ENCODE measurements around the gene SKAP1.

SKAP1 gene

GRCh38 chr17:48429156-48429555, 858 bp downstream of the SKAP1 start:
- Histone ChIP-seq H2BK120ac (ENCODE audit: low read depth, low read length) (no peak overlapping the region), H3K79me1 (ENCODE audit: low read depth, low read length) (no peaks in the 10 kb centered on the region), H2AK5ac (ENCODE audit: low read depth, low read length) (no peak overlapping the region), H3K27ac (replicated peaks; ENCODE audit: low read length) (no peak overlapping the region), H3K27me3 (ENCODE audit: control insufficient read depth in 3 of 3, insufficient read depth in 3 of 3, low read depth in 1 of 3, low read length in 3 of 3) (peaks cover 5 to 50% (median 23%) of the 10 kb centered on the region in 3 experiments), H3K4me2 (ENCODE audit: insufficient read depth, low read length, poor library complexity, severe bottlenecking) (no peak overlapping the region), H3K36me3 (replicated peaks in 1 of 2; ENCODE audit: control insufficient read depth in 2 of 2, insufficient read depth in 2 of 2, low read length in 2 of 2) (no peaks in the 10 kb centered on the region), H2BK15ac (ENCODE audit: low read length) (no peak overlapping the region), H2BK5ac (ENCODE audit: low read length) (no peak overlapping the region), H2AFZ (ENCODE audit: low read length) (no peak overlapping the region), H3K14ac (ENCODE audit: low read length) (no peak overlapping the region), H3K4ac (ENCODE audit: low read length) (no peak overlapping the region), H4K91ac (ENCODE audit: low read depth, low read length, poor library complexity) (no peak overlapping the region), H3K4me1 (ENCODE audit: control insufficient read depth in 2 of 2, insufficient read depth in 1 of 2, low read depth in 1 of 2, low read length in 2 of 2) (no peaks in the 10 kb centered on the region), H3K18ac (ENCODE audit: low read length) (no peak overlapping the region), H3K4me3 (ENCODE audit: low read length in 2 of 2) (no peak overlapping the region), H4K8ac (ENCODE audit: low read depth, low read length) (no peak overlapping the region), H3K9me3 (replicated peaks in 1 of 2; ENCODE audit: control insufficient read depth in 2 of 2, insufficient read depth in 1 of 2, low read depth in 1 of 2, low read length in 2 of 2) (no peaks in the 10 kb centered on the region), H3K23ac (ENCODE audit: low read depth, low read length, poor library complexity) (no peak overlapping the region), H3K9ac (ENCODE audit: low read depth, low read length, poor library complexity) (no peak overlapping the region), H2BK12ac (ENCODE audit: low read length) (no peak overlapping the region)
- no peak for DNase-seq (ENCODE audit: low spot score)
- no CpG with 5 or more reads among the region's 8 CpGs for WGBS, 2 donors (ENCODE audit: extremely low coverage in 2 of 2, insufficient read length in 2 of 2, insufficient replicate concordance in 1 of 2)

GRCh38 chr17:48427598-48427997, 2.4 kb downstream of the SKAP1 start:
- DNase-seq (ENCODE audit: low spot score), result no peak
- H3K14ac ChIP-seq (ENCODE audit: low read length), result no peak overlapping the region
- no peak overlapping the region for H2BK15ac ChIP-seq (ENCODE audit: low read length)
- no peak overlapping the region for H2AFZ ChIP-seq (ENCODE audit: low read length)
- no peak overlapping the region for H4K91ac ChIP-seq (ENCODE audit: low read depth, low read length, poor library complexity)
- no peak overlapping the region for H3K4me2 ChIP-seq (ENCODE audit: insufficient read depth, low read length, poor library complexity, severe bottlenecking)
- H3K4ac ChIP-seq (ENCODE audit: low read length), result no peak overlapping the region
- no peak overlapping the region for H3K4me3 ChIP-seq (ENCODE audit: low read length in 2 of 2)
- no peak overlapping the region for H2BK12ac ChIP-seq (ENCODE audit: low read length)
- no peak overlapping the region for H4K8ac ChIP-seq (ENCODE audit: low read depth, low read length)
- H2BK120ac ChIP-seq (ENCODE audit: low read depth, low read length), result no peak overlapping the region
- no peak overlapping the region for H2AK5ac ChIP-seq (ENCODE audit: low read depth, low read length)
- no peak overlapping the region for H3K9ac ChIP-seq (ENCODE audit: low read depth, low read length, poor library complexity)
- H3K79me1 ChIP-seq (ENCODE audit: low read depth, low read length), result no peaks in the 10 kb centered on the region
- peaks cover 5 to 43% (median 23%) of the 10 kb centered on the region in 3 experiments for H3K27me3 ChIP-seq (ENCODE audit: control insufficient read depth in 3 of 3, insufficient read depth in 3 of 3, low read depth in 1 of 3, low read length in 3 of 3)
- no peaks in the 10 kb centered on the region for H3K9me3 ChIP-seq (replicated peaks in 1 of 2; ENCODE audit: control insufficient read depth in 2 of 2, insufficient read depth in 1 of 2, low read depth in 1 of 2, low read length in 2 of 2)
- no peak overlapping the region for H3K18ac ChIP-seq (ENCODE audit: low read length)
- no peak overlapping the region for H2BK5ac ChIP-seq (ENCODE audit: low read length)
- H3K23ac ChIP-seq (ENCODE audit: low read depth, low read length, poor library complexity), result no peak overlapping the region
- no peaks in the 10 kb centered on the region for H3K36me3 ChIP-seq (replicated peaks in 1 of 2; ENCODE audit: control insufficient read depth in 2 of 2, insufficient read depth in 2 of 2, low read length in 2 of 2)
- no peak overlapping the region for H3K27ac ChIP-seq (replicated peaks; ENCODE audit: low read length)
- H3K4me1 ChIP-seq (ENCODE audit: control insufficient read depth in 2 of 2, insufficient read depth in 1 of 2, low read depth in 1 of 2, low read length in 2 of 2), result no peaks in the 10 kb centered on the region

DNA sequence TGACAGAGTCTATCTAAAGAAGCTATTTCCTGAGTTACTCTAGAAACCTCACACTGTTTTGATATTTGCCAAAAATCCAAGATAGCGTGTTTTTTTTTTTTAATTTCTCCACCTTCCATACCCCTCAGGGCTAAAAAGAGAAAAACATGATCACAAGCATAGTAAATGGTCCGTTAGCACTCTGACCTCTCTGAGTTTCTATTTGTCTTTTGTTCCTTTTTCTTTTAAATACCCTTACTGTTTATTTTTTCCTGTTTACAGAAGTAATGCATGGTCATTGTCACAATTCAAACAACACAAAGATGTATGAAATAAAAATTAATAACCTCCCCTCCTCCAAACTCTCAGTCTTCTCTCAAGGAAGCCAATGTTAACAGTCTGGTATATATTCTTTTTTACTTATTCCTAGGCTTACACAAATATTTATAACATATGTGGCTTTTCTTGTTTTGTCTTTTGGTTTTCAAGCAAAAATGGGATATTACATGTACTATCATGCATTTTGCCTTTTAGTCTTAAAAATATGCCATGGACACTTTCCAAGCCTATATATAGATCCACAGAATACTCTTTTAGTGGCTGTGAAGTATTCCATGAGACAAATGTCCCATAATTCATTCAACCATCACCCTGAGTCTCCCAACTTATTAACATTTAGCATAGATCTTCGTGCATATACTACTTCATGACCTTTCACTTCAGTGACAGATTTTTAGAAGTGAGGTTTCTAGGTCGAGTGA, 3.1 kb downstream of the SKAP1 start:
- no peak overlapping the region for H3K14ac ChIP-seq (ENCODE audit: low read length)
- H2AK5ac ChIP-seq (ENCODE audit: low read depth, low read length), result no peak overlapping the region
- no peak overlapping the region for H3K23ac ChIP-seq (ENCODE audit: low read depth, low read length, poor library complexity)
- H3K4me1 ChIP-seq (ENCODE audit: control insufficient read depth in 2 of 2, insufficient read depth in 1 of 2, low read depth in 1 of 2, low read length in 2 of 2), result no peaks in the 10 kb centered on the region
- H3K9me3 ChIP-seq (replicated peaks in 1 of 2; ENCODE audit: control insufficient read depth in 2 of 2, insufficient read depth in 1 of 2, low read depth in 1 of 2, low read length in 2 of 2), result no peaks in the 10 kb centered on the region
- H2BK15ac ChIP-seq (ENCODE audit: low read length), result no peak overlapping the region
- H3K27ac ChIP-seq (replicated peaks; ENCODE audit: low read length), result no peak overlapping the region
- no peak overlapping the region for H2BK12ac ChIP-seq (ENCODE audit: low read length)
- H3K9ac ChIP-seq (ENCODE audit: low read depth, low read length, poor library complexity), result no peak overlapping the region
- no peak overlapping the region for H3K4me2 ChIP-seq (ENCODE audit: insufficient read depth, low read length, poor library complexity, severe bottlenecking)
- WGBS, 2 donors (ENCODE audit: extremely low coverage in 2 of 2, insufficient read length in 2 of 2, insufficient replicate concordance in 1 of 2), result no CpG with 5 or more reads among the region's 4 CpGs
- H3K79me1 ChIP-seq (ENCODE audit: low read depth, low read length), result no peaks in the 10 kb centered on the region
- no peak overlapping the region for H2BK5ac ChIP-seq (ENCODE audit: low read length)
- no peak overlapping the region for H3K18ac ChIP-seq (ENCODE audit: low read length)
- no peak overlapping the region for H3K4me3 ChIP-seq (ENCODE audit: low read length in 2 of 2)
- DNase-seq (ENCODE audit: low spot score), result no peak
- H4K91ac ChIP-seq (ENCODE audit: low read depth, low read length, poor library complexity), result no peak overlapping the region
- no peak overlapping the region for H3K4ac ChIP-seq (ENCODE audit: low read length)
- H4K8ac ChIP-seq (ENCODE audit: low read depth, low read length), result no peak overlapping the region
- no peaks in the 10 kb centered on the region for H3K36me3 ChIP-seq (replicated peaks in 1 of 2; ENCODE audit: control insufficient read depth in 2 of 2, insufficient read depth in 2 of 2, low read length in 2 of 2)
- H3K27me3 ChIP-seq (ENCODE audit: control insufficient read depth in 3 of 3, insufficient read depth in 3 of 3, low read depth in 1 of 3, low read length in 3 of 3), result peaks cover 5 to 42% (median 23%) of the 10 kb centered on the region in 3 experiments
- no peak overlapping the region for H2AFZ ChIP-seq (ENCODE audit: low read length)
- no peak overlapping the region for H2BK120ac ChIP-seq (ENCODE audit: low read depth, low read length)

- Histone ChIP-seq H2BK12ac (ENCODE audit: low read length) (no peak overlapping the region), H3K4me2 (ENCODE audit: insufficient read depth, low read length, poor library complexity, severe bottlenecking) (no peak overlapping the region), H2BK15ac (ENCODE audit: low read length) (no peak overlapping the region), H3K18ac (ENCODE audit: low read length) (no peak overlapping the region), H3K27ac (replicated peaks; ENCODE audit: low read length) (no peak overlapping the region), H4K8ac (ENCODE audit: low read depth, low read length) (no peak overlapping the region), H3K4ac (ENCODE audit: low read length) (no peak overlapping the region), H3K4me3 (ENCODE audit: low read length in 2 of 2) (no peak overlapping the region), H3K9ac (ENCODE audit: low read depth, low read length, poor library complexity) (no peak overlapping the region), H4K91ac (ENCODE audit: low read depth, low read length, poor library complexity) (no peak overlapping the region), H3K27me3 (ENCODE audit: control insufficient read depth in 3 of 3, insufficient read depth in 3 of 3, low read depth in 1 of 3, low read length in 3 of 3) (peaks cover 5 to 34% (median 20%) of the 10 kb centered on the region in 3 experiments), H3K14ac (ENCODE audit: low read length) (no peak overlapping the region), H2BK120ac (ENCODE audit: low read depth, low read length) (no peak overlapping the region), H3K23ac (ENCODE audit: low read depth, low read length, poor library complexity) (no peak overlapping the region), H3K4me1 (ENCODE audit: control insufficient read depth in 2 of 2, insufficient read depth in 1 of 2, low read depth in 1 of 2, low read length in 2 of 2) (no peaks in the 10 kb centered on the region), H2AFZ (ENCODE audit: low read length) (no peak overlapping the region), H3K9me3 (replicated peaks in 1 of 2; ENCODE audit: control insufficient read depth in 2 of 2, insufficient read depth in 1 of 2, low read depth in 1 of 2, low read length in 2 of 2) (no peaks in the 10 kb centered on the region), H2AK5ac (ENCODE audit: low read depth, low read length) (no peak overlapping the region), H3K36me3 (replicated peaks in 1 of 2; ENCODE audit: control insufficient read depth in 2 of 2, insufficient read depth in 2 of 2, low read length in 2 of 2) (no peaks in the 10 kb centered on the region), H3K79me1 (ENCODE audit: low read depth, low read length) (no peaks in the 10 kb centered on the region), H2BK5ac (ENCODE audit: low read length) (no peak overlapping the region)
- WGBS, 2 donors (ENCODE audit: extremely low coverage in 2 of 2, insufficient read length in 2 of 2, insufficient replicate concordance in 1 of 2), result no CpG with 5 or more reads among the region's 3 CpGs
- no peak for DNase-seq (ENCODE audit: low spot score)
Measured at GRCh38 chr17:48426019-48426665, 3.9 kb downstream of the SKAP1 start.
